ENCODE results near the gene CNTNAP5. TPM values are rescaled to one million over a fixed set of nuclear protein-coding genes. Genes with fewer than 3 reads are reported as not detected.

The CNTNAP5 gene
- total RNA-seq, 2 experiments from 2014 or later, result not detected

GRCh38 chr2:124626993-124627392 is 601.9 kb downstream of the CNTNAP5 start:
- CTCF ChIA-PET, result no interaction called here
- H3K36me3 Mint-ChIP-seq (ENCODE audit: low read depth), result no peaks in the 10 kb centered on the region
- H3K4me3 Mint-ChIP-seq, result no peak overlapping the region
- no peaks in the 10 kb centered on the region for H3K27me3 Mint-ChIP-seq
- peaks cover 4% of the 10 kb centered on the region for H3K9me3 Mint-ChIP-seq
- no peak for TF ChIP-seq CTCF (IDR thresholded peaks at IDR 0.05)
- POLR2A ChIA-PET, result no interaction called here
- intact Hi-C loops (cut with micrococcal nuclease), result no loop called here
- no peaks in the 10 kb centered on the region for H3K4me1 Mint-ChIP-seq (ENCODE audit: low read depth)
- DNase-seq, result no peak
- no peak for ATAC-seq
- H3K27ac Mint-ChIP-seq, result no peak overlapping the region

GRCh38 chr2:124633812-124634211 is 608.7 kb downstream of the CNTNAP5 start:
- Mint-ChIP-seq H3K9me3 (peaks cover 8% of the 10 kb centered on the region), H3K27ac (no peak overlapping the region), H3K4me3 (no peak overlapping the region), H3K27me3 (no peaks in the 10 kb centered on the region), H3K4me1 (ENCODE audit: low read depth) (no peaks in the 10 kb centered on the region), H3K36me3 (ENCODE audit: low read depth) (no peaks in the 10 kb centered on the region)
- ChIA-PET CTCF (no interaction called here), POLR2A (no interaction called here)
- intact Hi-C loops (cut with micrococcal nuclease), result no loop called here
- TF ChIP-seq CTCF (IDR thresholded peaks at IDR 0.05), result no peak
- no peak for DNase-seq
- no peak for ATAC-seq

- H3K27ac Mint-ChIP-seq, result no peak overlapping the region
- no peak for TF ChIP-seq CTCF (IDR thresholded peaks at IDR 0.05)
- ATAC-seq (no peak), DNase-seq (no peak)
- intact Hi-C loops (cut with micrococcal nuclease), result no loop called here
- no peak overlapping the region for H3K4me3 Mint-ChIP-seq
- ChIA-PET CTCF (no interaction called here), POLR2A (no interaction called here)
- H3K36me3 Mint-ChIP-seq (ENCODE audit: low read depth), result no peaks in the 10 kb centered on the region
- no peaks in the 10 kb centered on the region for H3K4me1 Mint-ChIP-seq (ENCODE audit: low read depth)
- no peaks in the 10 kb centered on the region for H3K27me3 Mint-ChIP-seq
- peaks cover 4% of the 10 kb centered on the region for H3K9me3 Mint-ChIP-seq
Measured at GRCh38 chr2:124639524-124639923, 614.4 kb downstream of the CNTNAP5 start.

GRCh38 chr2:124640221-124640750 is 615.2 kb downstream of the CNTNAP5 start:
- intact Hi-C loops (cut with micrococcal nuclease), result no loop called here
- no peak for ATAC-seq
- TF ChIP-seq CTCF (IDR thresholded peaks at IDR 0.05), result no peak
- Mint-ChIP-seq H3K27me3 (no peaks in the 10 kb centered on the region), H3K4me1 (ENCODE audit: low read depth) (no peaks in the 10 kb centered on the region), H3K9me3 (peaks cover 4% of the 10 kb centered on the region), H3K36me3 (ENCODE audit: low read depth) (no peaks in the 10 kb centered on the region), H3K4me3 (no peak overlapping the region), H3K27ac (no peak overlapping the region)
- POLR2A ChIA-PET, result no interaction called here
- no peak for DNase-seq
- CTCF ChIA-PET, result no interaction called here

GRCh38 chr2:124646166-124646815 is 621.2 kb downstream of the CNTNAP5 start:
- no peaks in the 10 kb centered on the region for H3K27me3 Mint-ChIP-seq
- intact Hi-C loops (cut with micrococcal nuclease), result no loop called here
- ChIA-PET POLR2A (interaction anchor here (0.6 kb wide), 1 partner anchor 920 kb away, joined by 3 read pairs; no protein-coding TSS in a partner anchor), CTCF (no interaction called here)
- DNase-seq (no peak), ATAC-seq (no peak)
- H3K4me3 Mint-ChIP-seq, result no peak overlapping the region
- H3K4me1 Mint-ChIP-seq (ENCODE audit: low read depth), result no peaks in the 10 kb centered on the region
- H3K36me3 Mint-ChIP-seq (ENCODE audit: low read depth), result no peaks in the 10 kb centered on the region
- H3K27ac Mint-ChIP-seq, result no peak overlapping the region
- H3K9me3 Mint-ChIP-seq, result peaks cover 5% of the 10 kb centered on the region
- no peak for TF ChIP-seq CTCF (IDR thresholded peaks at IDR 0.05)

Data from activated CD8-positive, alpha-beta T cell treated with anti-CD3 and anti-CD28 coated beads for 36 hours (primary cell).